Gastrocnemius medialis (tissue), 4 donors: ENCODE data around the gene ATP1A2.

Source experiments
- POLR2A ChIP-seq, 2 donors: fragments of 450-650 bp; IDR thresholded peaks; one replicate each; pipeline ENCODE4 v1.6.1; 2017; ENCODE audit warnings: antibody characterized with exemption in 2 of 2, mild to moderate bottlenecking in 2 of 2, moderate library complexity in 2 of 2
- TF ChIP-seq, protein P1 (sequence below), 5 experiments: fragments of 450-650 bp in 3 of 5; fragments of 200-600 bp in 2 of 5; sonication (generic) in 2 of 5; IDR thresholded peaks in 4 of 5; conservative IDR thresholded peaks in 1 of 5; 1 replicate in 4 of 5; 2 replicates in 1 of 5; pipeline ENCODE4 v1.5.1; 2016 to 2019; ENCODE audit warnings: antibody characterized with exemption in 5 of 5, mild to moderate bottlenecking in 3 of 5, moderate library complexity in 3 of 5

DNA sequence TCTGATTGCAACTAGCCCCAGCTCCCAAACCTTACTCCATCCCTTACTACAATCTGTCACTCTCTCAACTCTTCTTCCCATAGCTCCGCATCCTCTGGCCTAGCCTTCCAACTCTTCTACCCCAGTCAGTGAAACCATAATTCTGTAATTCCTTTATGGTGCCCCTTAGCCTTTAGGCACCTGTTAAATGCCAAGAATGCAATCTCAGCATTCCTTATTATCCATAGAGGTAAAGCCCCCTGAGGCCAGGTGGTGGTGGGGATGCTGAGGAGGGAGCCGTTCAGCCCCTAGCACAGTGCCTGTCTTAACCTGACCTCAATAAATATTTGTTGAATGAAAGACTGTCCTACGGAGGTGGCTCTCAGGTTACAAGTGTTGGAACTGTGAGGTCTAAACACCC is 14.0 kb downstream of the ATP1A2 start:
- TF ChIP-seq, protein P1, sequence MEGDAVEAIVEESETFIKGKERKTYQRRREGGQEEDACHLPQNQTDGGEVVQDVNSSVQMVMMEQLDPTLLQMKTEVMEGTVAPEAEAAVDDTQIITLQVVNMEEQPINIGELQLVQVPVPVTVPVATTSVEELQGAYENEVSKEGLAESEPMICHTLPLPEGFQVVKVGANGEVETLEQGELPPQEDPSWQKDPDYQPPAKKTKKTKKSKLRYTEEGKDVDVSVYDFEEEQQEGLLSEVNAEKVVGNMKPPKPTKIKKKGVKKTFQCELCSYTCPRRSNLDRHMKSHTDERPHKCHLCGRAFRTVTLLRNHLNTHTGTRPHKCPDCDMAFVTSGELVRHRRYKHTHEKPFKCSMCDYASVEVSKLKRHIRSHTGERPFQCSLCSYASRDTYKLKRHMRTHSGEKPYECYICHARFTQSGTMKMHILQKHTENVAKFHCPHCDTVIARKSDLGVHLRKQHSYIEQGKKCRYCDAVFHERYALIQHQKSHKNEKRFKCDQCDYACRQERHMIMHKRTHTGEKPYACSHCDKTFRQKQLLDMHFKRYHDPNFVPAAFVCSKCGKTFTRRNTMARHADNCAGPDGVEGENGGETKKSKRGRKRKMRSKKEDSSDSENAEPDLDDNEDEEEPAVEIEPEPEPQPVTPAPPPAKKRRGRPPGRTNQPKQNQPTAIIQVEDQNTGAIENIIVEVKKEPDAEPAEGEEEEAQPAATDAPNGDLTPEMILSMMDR (IDR thresholded peaks at IDR 0.05 in 4 of 5, conservative IDR thresholded peaks at IDR 0.05 in 1 of 5): no peak
- peak in 1 of 2 donors; percentile 1 for TF ChIP-seq POLR2A (IDR thresholded peaks at IDR 0.05)
